NCI-H460 (cell line): ENCODE measurements around the gene CRIP2. TPM values are rescaled to one million over a fixed set of nuclear protein-coding genes. Genes with fewer than 3 reads are reported as not detected.

Experiments
- DNase-seq: peaks from one replicate; pipeline ENCODE4 v3.0.0-alpha.2; 2016; ENCODE audit warnings: low read depth; ENCODE audit errors: extremely low read depth
- total RNA-seq: library from RNA; depleted of rRNA; stranded (reverse); fragments of >200 nt; shearing (Covaris generic); gene quantifications from 2 replicates; pipeline ENCODE4 v1.2.3, GENCODE V29; 2014

CRIP2 gene
- total RNA-seq, 1 experiment from 2014 or later, result 13.6 TPM

GRCh38 chr14:105460116-105460515, 14.5 kb upstream of the CRIP2 start:
- DNase-seq, result no peak

GRCh38 chr14:105460616-105461015, 14.0 kb upstream of the CRIP2 start:
- no peak for DNase-seq

- DNase-seq, result no peak
These were observed 12.7 kb upstream of the CRIP2 start for GRCh38 chr14:105461903-105462302.

GRCh38 chr14:105464501-105464900, 10.1 kb upstream of the CRIP2 start:
- DNase-seq, result no peak

GRCh38 chr14:105465209-105466031, 9.2 kb upstream of the CRIP2 start:
- no peak for DNase-seq

GRCh38 chr14:105466531-105467248, 7.9 kb upstream of the CRIP2 start:
- DNase-seq, result no peak

GRCh38 chr14:105467249-105467941, 7.2 kb upstream of the CRIP2 start:
- no peak for DNase-seq

GRCh38 chr14:105467942-105468471, 6.6 kb upstream of the CRIP2 start:
- no peak for DNase-seq

- DNase-seq, result no peak
These were observed 5.9 kb upstream of the CRIP2 start for GRCh38 chr14:105468621-105469241.

- no peak for DNase-seq
These were observed 4.9 kb upstream of the CRIP2 start for GRCh38 chr14:105469456-105470349.

- DNase-seq, result no peak
These were observed 4.0 kb upstream of the CRIP2 start for GRCh38 chr14:105470350-105471296.

GRCh38 chr14:105471297-105471821, 3.3 kb upstream of the CRIP2 start:
- DNase-seq, result no peak

- DNase-seq, result no peak
These were observed 2.7 kb upstream of the CRIP2 start for GRCh38 chr14:105471823-105472485.

- no peak for DNase-seq
These were observed 2.1 kb upstream of the CRIP2 start for GRCh38 chr14:105472486-105472991.

GRCh38 chr14:105473033-105473676, 1.5 kb upstream of the CRIP2 start:
- no peak for DNase-seq

- DNase-seq, result peak; percentile 72
These were observed 741 bp upstream of the CRIP2 start for GRCh38 chr14:105473677-105474482.
